HG02623 (cell line): ENCODE data around the gene PNPLA1.

Experiments used
- ATAC-seq: cut with Tn5 transposase; IDR thresholded peaks from one replicate; pipeline ENCODE4 v1.9.1; 2021; ENCODE audit warnings: moderate library complexity; ENCODE audit not compliant: unreplicated experiment

PNPLA1 gene

DNA sequence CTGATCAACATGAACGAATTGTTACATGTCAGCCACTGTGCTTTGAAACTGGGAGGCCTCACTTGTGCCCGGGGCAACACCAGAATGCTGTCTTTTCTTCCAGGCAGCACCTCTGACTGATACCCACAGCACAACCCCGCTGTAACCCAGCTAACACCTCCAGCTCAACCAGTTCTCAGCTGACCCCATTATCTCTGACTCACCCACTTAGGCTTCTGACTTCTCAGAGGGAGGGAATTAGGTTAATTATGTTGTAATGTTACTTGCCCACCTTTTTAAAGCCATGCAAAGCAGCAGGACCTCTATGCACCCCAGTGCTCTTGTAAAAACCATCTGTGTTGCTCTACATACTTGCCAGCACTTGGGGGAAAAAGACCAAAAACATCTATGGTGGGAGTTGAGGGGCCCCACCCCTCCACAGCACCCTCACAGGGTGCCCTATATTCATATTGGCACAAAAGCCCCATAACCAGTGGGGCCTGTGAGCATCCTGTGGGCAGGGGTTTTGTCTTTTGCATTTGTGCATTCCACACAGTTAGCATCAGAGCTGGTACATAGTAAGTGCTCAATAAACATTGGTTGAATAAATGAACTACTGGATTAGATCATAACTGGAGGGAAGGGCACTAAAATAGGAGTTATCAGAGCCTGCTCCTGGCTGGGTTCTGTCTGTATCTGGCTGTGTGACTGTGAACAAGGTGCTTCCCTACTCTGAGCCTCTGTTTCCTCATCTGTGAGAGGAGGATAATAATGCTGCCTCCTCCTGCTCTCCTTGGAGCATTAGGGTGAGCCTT lies 44.6 kb downstream of the PNPLA1 start:
- ATAC-seq = no peak

DNA sequence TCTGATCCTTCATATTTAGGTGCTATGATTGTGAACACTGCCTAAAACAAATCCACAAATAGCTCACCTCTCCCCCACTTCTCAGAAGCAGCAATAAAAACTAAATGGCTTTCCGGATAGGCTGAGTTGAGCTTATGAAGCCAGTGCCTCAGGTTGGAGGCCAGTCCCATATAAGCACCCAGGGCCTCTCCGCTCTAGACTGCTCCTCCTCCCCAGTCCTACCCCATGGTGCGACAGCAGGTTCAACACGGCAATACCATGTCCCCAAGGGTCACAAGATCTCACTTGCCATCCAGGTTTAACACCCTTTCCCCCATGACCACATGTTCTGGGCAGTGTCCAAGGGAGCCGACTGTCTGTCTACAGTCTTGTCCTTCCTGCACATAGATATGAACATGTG lies 46.1 kb downstream of the PNPLA1 start:
- ATAC-seq = no peak

DNA sequence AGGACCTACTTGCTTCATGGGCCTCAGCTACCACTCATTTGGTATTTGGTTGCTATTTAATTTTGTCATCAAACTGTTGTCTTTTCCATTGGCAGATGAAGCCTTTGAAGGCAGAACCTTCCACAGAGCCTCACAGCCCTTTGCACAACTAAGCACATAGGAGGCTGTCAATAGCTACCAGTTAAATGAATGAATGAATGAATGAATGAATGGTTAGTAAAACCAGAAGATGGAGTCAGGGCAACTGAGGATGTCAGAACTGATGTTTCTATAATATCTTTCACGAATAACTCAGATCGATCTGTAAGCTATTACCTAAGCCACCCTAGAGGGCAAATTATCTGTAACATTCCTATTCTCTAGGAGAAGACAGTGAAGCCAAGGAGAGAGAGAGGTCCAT lies 47.8 kb downstream of the PNPLA1 start:
- no peak for ATAC-seq

DNA sequence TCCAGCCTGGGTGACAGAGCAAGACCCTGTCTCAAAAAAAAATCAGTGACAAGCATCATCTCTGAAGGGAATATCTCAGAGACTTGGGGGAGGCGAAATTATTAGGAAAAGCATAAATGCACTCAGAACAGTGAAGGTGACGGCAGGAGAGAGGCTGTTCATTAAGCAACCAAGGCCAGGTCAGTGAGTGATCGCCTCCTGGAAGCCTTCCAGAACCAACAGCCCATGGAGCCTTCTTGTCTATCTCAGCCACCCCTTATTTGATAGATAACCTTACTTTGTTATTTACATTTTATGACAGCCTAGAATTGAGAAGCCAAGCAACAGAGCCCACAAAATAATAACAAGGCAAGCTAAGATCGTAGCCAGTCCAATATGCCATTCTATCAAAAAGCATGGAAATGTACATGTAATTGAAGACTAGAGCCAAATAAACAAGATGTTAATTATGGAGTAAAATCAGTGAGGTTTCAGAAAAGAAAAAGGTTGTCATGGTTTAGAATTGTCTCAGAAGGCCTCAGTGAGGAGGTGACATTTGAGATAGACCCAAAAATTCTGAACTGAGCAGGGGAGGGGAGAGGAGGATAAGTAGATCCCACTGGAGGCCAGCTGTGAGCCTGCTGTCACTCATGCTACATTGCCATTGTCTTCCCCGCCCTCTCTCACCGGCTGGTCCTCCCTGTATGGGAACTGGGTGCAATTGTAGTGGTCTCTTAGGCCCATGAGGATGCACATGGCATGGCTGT lies 49.0 kb downstream of the PNPLA1 start:
- no peak for ATAC-seq

DNA sequence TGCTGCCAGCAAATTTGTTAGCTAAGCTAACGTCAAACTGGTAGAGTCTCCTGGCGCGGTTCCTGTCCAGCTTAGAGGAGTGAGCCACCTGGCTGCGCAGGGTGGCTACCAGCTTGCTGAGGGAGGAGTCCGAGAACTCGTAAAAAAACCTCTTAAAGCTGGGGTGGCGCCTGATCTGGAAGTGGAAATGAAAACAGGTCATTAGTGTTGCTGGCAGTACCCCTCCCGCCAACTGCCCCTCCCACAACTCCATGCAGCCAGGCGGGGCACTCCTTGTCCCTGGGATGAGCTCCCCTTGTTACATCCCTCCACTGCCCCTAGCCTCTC lies 49.5 kb downstream of the PNPLA1 start:
- ATAC-seq = no peak

DNA sequence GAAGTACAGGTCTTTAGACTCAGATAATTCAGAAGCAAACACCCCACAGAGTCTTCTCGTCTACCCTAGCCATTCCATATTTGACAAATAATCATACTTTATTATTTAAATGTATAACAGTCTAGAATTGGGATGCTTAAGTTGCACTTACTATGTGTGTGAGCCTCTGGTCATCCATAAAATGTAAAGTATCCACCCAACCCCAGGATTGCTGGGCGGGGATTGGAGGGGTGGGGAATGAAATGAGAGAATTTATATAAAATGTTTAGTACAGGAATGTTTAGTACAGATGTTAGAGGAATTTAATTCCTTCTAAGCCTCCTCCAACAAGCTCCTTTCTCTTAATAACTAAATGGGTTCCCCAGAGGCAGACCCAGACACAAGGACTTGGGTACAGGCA lies 50.0 kb downstream of the PNPLA1 start:
- ATAC-seq = no peak

DNA sequence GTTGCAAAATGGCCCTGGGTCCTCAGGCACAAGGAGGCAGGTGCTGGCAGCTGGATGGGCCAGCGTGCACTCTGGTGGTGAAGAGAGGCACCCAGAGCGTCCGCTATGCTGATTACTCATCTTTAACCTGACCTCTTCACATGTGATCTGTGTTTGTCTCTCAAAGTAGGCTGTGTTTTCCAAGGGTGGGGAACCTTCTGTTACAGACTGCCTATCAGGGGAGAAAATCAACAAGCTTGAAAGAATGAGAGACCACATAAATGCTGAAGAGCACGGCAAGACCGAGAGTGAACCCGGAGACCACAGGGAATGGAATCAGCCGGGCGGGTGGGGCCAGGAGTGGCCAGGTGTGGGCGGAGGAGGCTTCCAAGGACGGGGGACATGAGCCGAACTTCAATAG lies 50.6 kb downstream of the PNPLA1 start:
- no peak for ATAC-seq

DNA sequence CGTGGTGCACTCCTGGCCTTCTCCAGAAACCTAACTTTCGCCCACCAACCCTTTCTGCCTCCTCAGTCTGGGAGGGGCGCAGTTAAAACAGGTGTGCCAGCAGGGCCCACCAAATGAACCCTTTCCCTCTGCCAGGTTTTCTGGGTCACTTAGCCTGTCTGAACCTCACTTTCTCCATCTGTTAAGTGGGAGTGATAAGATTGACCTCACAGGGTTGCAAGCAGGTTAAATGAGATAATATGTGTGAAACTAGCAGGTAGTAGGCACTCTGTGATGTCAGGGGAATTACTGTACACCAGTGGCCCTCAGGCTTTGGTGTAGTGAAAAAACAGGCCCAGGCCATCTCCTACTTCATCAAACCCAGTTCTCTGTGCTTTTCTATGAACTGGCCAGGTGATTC lies 52.7 kb downstream of the PNPLA1 start:
- ATAC-seq = no peak

DNA sequence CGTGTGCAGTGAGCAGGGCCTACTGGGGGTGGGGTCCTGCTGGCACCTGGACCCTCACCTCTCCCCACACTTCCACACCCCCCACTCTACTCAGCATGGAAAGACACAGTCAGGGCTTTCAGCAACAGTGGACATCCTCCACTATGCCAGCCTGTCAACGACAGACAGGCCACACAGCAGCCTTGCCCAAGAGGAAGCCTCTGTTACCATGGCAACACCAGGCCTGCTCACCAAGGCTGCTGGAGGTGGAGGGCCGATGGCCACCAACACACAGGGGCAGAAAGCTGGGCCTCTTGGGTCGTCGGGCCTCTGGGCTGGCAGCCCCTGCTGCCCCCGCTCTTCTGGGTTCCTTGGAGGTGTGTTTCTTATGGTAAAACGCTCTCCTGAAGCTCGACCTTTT lies 53.2 kb downstream of the PNPLA1 start:
- ATAC-seq = no peak

DNA sequence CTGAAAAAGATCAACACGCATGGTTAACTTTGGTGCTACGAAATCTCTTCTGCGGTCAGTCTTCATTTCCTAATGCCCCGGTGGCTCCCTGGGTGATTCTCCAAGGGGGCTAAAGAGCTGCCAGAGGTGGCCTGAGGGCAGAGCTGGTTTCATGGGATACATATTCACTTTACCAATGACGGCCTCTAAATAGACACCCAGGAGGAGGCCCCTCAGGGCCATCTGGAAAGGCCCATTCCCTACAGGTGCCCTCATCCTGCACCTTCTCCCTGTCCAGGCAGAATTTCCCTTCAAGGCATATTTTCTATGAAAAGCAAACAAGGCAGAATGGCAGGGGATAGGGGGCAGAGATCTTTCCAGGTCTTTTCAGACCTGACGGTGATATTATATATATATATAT lies 54.3 kb downstream of the PNPLA1 start:
- ATAC-seq = no peak

DNA sequence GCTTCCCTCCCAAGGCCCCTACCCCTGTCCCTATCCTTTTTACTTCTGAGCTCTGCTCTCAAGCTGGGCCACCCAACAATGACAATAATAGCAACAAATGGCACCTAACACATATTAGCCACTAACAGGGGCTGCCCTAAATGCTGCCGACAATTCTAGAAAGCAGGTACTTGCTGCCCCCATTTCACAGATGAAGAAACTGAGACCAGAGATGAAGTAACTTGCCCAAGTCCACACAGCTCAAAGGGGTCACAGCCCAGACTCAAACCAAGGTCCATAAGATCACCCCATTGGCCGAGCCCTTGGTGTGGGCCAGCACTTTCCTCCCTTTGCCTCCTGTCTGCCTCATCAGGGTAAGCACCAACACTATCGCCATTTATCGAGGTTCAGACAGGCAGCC lies 54.9 kb downstream of the PNPLA1 start:
- ATAC-seq = no peak

DNA sequence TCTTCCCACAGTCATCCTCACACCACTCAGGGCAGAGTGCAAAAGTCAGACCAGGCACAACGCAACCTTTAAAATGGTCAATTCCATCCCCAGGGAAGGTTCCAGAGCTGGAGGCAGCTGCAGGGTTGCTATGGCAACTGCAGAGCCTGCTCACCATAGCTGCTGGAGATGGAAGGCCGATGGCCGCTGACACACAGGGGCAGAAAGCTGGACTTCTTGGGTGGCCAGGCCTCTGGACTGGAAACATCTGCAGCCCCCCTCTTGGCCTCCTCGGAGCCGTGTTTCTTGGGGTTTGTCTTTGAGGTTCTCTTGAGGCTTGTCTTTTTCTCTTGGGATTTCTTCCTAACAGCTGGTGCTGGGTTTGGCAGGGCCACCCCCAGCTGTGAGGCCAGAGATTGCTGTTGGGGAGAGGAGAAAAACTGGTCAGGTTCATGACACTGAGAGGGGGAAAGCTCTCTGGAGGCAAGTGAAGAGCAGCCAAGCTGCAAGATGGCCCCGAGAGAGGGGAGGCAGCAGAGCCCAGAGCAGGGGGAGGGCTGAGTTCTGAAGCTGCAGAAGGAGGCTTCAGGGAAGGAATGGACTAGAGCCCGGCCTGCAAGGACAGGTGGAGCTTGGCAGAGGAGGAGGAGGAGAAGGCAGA lies 56.6 kb downstream of the PNPLA1 start:
- no peak for ATAC-seq

DNA sequence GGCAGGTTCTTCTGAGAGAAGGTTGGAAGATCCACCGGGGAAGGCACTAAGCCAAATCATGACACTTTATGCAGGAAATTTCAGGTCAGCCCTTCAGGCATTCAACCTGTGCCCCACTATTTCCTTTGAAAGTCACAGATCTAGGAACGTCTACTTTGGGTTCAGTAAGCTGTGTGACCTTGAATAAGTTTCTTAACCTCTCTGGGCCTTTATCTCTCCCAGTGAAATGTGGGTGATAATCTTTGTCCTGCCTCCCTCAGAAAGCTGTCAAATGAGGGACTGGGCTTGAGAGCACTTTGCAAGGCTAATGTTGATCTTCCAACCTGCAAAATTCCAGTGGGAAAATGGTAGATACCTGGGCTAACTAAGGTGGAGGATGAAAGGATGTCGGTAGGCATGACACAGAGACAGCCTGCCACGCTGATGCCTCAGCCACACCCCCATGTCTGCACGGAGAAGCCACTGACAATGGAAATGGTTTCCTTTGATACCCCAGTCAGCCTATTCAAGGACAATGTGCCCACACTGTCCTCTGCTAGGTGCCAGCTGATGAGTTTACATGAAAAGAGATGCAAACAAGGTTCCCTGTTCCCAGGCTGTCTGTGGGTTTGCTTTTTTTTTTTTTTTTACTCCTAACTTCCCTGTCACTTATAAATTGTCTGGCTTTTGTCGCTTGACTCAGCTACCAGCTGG lies 57.5 kb downstream of the PNPLA1 start:
- ATAC-seq = no peak

DNA sequence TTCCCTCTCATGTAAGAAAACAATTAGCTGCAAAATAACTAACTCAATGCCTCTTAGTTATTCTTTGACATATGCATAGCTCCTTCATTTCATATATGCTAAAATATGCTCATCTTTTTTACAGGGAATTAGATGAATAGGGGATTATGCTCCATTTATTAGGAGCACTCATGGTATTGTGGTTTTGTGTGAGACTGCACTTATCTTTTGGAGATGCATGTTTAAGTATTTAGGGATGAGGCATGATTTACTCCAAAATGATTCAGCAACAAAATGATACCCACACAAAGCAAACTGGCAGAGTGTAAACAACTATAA lies 58.0 kb downstream of the PNPLA1 start:
- no peak for ATAC-seq

DNA sequence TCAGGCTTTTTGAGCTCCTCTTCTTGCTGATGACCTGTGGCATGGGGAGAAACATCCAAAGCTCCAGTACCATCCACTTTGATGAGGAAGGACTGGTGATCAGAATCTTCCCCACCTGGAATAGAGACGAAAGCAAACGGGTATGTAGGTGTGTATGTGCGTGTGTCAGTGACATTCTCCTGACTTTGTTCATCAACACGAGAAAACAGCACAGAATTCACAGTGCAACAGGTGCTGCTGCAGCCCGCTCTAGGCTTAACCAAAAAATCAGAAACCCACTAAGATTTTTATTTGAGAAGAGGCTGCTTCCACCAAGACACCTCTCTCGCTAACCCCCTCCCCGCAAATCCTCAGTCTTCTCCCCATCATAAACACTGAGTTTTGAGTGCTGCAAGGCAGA lies 58.7 kb downstream of the PNPLA1 start:
- ATAC-seq = no peak

DNA sequence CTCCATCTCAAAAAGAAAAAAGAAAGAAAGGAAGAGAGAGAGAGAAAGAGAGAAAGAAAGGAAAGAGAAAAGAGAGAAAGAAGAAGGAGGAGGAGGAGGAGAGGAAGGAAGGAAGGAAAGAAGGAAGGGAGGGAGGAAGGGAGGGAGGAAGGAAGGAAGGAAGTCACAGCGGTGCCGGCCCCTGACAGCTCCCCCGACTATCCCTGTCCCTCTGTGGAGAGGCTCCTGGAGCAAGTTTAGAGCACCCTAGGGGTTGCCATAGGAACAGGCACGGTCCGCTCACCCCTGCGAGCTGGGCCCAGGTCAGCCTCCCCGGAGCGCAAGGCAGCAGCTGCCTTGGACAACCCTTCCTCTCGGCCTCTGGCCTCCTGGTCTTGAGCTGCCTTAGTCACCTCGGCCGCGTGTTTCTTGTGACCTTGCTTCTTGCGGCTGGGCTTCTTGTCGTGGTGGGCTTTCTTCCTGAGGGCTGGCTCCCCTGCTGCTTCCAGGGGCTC lies 60.0 kb downstream of the PNPLA1 start:
- ATAC-seq = no peak

DNA sequence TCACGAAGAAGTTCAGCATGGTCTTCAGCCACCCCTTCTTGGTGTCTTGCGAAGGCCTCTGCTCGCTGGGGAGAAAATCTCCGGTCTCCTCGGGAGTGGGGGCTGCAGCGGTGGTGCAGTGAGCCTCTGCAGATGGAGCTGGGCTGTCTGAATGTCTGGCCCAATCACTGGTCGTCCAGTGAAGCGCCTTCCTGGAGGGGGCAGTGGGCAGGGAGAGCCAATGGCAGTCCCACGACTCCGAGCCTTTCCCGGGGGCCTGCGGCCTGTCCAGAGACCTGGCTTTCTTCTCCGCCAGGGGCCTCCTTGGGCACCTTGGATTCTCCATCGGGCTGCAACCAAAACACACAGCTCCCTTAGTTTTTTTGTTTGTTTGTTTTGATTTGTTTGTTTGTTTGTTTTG lies 60.5 kb downstream of the PNPLA1 start:
- no peak for ATAC-seq

DNA sequence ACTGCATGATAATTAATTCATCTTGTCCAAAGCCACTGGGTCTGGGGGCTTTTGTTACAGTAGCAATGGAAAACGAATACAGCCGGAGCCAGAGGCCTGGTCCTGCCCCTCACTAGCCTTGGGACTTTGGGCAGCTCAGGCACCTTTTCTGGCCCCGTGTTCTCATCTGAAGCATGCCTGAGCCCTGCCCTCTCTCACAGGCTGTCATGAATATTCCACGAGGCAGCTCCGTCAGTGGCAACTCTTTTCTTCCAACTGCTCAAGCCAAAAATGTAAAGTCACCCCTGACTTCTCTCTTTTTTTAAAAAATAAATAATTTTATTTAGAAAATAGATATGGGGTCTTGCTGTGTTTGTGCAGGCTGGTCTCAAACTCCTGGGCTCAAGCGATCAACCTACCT lies 61.5 kb downstream of the PNPLA1 start:
- ATAC-seq = no peak

DNA sequence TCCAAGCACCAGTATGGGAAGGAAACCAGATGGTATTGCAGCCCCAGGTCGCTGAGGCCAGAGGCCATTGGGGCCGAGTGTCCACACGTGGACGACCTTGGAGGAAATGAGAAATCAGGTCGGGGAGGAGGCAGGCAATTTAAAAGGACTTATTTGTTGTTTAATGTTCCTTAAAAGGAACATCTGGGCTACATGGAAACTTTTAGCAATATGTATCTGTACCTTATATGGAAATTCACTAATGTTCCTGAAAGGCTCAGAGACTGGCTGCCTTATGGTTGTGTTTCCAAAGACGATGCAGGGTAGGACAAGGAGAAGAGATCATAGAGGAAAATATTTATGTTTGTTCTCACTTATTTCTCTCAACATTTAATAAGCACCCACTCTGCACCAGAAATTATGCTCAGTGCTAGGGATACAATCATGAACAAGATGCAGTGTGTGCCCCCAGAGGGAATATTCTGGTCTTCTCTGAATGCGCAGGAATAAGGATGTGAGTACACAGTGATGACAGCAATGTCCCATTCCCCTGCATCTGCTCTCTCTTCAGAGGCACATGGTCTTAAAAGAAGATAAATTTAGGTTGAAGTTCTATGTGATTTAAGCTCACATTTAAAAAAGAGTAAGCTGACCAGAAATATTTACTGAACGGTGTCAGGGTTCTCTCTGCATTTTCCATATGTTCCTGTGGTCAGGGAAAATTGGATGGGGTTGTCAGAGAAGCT lies 63.5 kb downstream of the PNPLA1 start:
- no peak for ATAC-seq

DNA sequence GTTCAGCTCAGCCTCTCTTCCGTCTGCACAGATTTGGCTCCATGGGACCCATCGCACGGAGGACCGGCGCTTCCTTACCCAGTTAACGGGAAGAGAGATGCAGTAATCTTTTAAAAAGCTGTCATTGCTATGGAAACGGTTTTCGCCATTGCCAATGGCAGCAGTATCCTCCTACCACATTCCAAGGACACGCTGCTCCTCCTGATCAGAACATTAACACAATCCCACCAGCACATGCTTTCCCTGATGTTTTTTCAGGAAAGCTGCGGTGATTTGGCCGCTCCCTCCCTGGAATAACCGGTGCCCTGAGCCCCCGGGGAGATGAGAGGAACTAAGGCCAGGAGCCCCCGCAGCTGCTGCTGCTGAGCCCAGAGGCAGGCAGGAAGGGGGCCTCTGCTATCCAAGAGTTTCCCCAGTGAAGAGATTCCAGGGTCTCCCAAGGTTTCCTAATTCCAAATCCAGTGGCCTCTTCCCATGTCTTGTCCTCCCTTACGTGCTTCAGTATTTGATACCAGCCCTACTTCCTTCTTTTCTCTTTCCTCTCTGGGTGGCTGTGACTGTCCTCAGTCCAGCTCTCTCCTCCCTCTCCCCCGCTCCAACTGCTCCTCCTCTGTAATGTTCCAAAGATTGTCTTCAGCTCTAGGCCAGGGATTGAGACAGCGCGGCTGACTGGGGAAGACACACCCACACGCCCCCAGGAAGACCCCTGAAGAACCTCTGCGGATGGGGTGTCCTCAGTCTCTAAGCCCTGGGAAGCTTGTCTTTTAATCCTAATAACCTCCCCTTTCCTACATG lies 64.3 kb downstream of the PNPLA1 start:
- ATAC-seq = no peak
